Bronchial epithelial cell (primary cell): ENCODE measurements around the gene AQP5. TPM values are rescaled to one million over a fixed set of nuclear protein-coding genes. Genes with fewer than 3 reads are reported as not detected.

Source experiments
- DNase-seq: peaks from one replicate; pipeline ENCODE4 v3.0.0-alpha.2; 2010; ENCODE audit warnings: low read depth
- FAIRE-seq: peaks from 2 replicates; lab custom pipeline; 2011; peaks lifted over from hg19 to GRCh38; lab: Jason Lieb, UNC
- H3K27me3 ChIP-seq: 2 replicates; pipeline ENCODE4 v1.5.1; 2011; ENCODE audit warnings: low read length; ENCODE audit not compliant: control insufficient read depth, insufficient read depth
- H3K36me3 ChIP-seq: 2 replicates; pipeline ENCODE4 v1.5.1; 2011; ENCODE audit warnings: low read length; ENCODE audit not compliant: control insufficient read depth, insufficient read depth
- H3K4me3 ChIP-seq: 2 replicates; pipeline ENCODE4 v1.5.1; 2011; ENCODE audit warnings: mild to moderate bottlenecking, low read depth, low read length, control low read depth
- total RNA-seq: library from RNA; depleted of rRNA; stranded (reverse); fragments of >200 nt; gene quantifications from 2 replicates; pipeline ENCODE4 v1.2.1, GENCODE V29; 2014
- TF ChIP-seq, protein P1 (sequence below): IDR thresholded peaks from 2 replicates; pipeline ENCODE4 v1.5.1; 2011; ENCODE audit warnings: mild to moderate bottlenecking, moderate library complexity, low read length, control low read depth, inconsistent platforms; ENCODE audit not compliant: insufficient read depth, severe bottlenecking

The AQP5 gene
- total RNA-seq, 1 donor from 2014 or later = 1.3 TPM

DNA sequence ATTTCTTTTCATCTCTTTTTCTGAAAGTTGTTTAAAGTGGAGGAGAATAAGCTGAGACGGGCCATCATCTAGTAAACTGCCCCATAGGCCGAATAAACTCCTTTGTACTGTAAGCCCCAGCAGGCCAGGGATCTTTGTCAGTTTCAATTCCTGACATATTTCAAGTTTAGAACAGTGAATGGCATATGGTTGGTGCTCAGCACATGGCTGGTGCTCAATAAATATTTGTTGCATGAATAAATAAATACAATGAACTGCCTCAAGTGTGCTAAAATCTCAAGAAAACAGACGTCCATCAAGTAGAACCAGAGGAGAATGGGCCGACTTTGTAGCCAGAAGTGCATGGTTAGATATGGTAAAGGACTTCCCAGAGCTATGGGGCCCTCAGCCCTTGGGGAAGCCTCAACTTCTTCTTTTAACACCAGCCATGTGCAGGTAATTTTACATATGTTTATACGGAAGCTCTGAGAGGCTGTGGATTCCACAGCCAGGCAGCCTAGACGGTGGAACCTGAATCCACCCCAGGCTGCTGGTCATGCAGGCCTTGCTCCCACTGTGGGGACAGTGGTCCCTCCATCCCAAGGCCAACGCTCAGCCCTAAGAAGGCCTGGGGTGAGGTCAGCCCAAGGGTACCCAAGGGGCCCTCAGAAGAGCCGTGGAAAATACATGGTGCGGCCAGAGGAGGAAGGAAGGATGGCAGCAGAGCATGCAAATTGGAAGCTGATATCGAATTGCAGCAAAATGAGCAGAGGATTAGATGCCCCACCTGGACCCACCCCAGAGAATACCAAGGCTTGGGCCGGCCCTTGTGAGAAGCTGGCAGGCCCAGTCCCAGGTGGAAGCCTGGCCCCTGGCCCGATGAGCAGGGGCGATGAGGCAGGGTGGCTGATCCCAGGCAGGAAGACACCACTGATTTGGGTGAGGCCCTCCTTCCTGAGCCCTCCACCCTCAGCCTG lies 19.8 kb upstream of the AQP5 start:
- no peaks in the 10 kb centered on the region for H3K36me3 ChIP-seq
- TF ChIP-seq, protein P1, sequence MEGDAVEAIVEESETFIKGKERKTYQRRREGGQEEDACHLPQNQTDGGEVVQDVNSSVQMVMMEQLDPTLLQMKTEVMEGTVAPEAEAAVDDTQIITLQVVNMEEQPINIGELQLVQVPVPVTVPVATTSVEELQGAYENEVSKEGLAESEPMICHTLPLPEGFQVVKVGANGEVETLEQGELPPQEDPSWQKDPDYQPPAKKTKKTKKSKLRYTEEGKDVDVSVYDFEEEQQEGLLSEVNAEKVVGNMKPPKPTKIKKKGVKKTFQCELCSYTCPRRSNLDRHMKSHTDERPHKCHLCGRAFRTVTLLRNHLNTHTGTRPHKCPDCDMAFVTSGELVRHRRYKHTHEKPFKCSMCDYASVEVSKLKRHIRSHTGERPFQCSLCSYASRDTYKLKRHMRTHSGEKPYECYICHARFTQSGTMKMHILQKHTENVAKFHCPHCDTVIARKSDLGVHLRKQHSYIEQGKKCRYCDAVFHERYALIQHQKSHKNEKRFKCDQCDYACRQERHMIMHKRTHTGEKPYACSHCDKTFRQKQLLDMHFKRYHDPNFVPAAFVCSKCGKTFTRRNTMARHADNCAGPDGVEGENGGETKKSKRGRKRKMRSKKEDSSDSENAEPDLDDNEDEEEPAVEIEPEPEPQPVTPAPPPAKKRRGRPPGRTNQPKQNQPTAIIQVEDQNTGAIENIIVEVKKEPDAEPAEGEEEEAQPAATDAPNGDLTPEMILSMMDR = no peak
- H3K4me3 ChIP-seq = no peak overlapping the region
- FAIRE-seq (no peak), DNase-seq (no peak)
- H3K27me3 ChIP-seq = no peaks in the 10 kb centered on the region

- no peaks in the 10 kb centered on the region for H3K27me3 ChIP-seq
- no peaks in the 10 kb centered on the region for H3K36me3 ChIP-seq
- FAIRE-seq (no peak), DNase-seq (no peak)
- TF ChIP-seq, protein P1 = no peak
- H3K4me3 ChIP-seq = no peak overlapping the region
Observed at GRCh38 chr12:49942512-49942893, 19.2 kb upstream of the AQP5 start.

DNA sequence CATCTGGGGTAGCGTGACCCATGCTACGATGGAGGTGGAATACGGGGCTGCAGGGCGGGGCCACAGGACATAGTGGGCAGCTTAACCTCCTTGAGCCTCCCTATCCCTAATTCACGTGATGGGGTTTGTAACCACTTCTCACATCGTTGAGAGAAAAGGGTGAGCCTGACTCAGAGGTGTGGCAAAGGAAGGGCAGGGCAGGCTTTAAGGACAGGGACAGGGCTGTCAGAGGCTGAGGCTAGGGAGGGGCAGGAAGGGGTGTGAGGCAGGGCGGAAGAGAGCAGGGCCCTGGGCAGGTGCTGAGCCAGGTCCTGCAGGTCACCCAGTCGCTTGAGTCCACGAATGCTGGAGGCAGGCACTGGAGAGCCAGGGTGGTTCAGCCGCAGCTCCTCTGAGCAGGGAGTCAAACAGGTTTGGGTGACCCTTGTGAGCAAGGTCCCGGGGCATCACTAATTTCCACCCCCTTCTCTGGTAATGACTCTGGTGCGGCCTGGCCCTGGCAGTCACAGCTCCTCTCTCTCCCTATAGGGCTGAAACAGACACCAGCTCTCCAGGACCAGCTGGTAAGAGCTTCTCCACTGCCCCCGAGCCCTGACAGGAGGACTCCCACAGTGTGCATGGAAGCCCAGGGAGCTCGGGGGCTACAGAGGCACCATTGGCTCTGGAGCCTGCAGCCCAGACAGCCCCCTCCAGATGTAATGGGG lies 18.6 kb upstream of the AQP5 start:
- FAIRE-seq (no peak), DNase-seq (no peak)
- Histone ChIP-seq H3K27me3 (no peaks in the 10 kb centered on the region), H3K36me3 (no peaks in the 10 kb centered on the region), H3K4me3 (no peak overlapping the region)
- TF ChIP-seq, protein P1 = no peak

- Histone ChIP-seq H3K36me3 (no peaks in the 10 kb centered on the region), H3K4me3 (no peak overlapping the region), H3K27me3 (no peaks in the 10 kb centered on the region)
- DNase-seq (no peak), FAIRE-seq (no peak)
- TF ChIP-seq, protein P1 = no peak
Observed at GRCh38 chr12:49943625-49943960, 18.1 kb upstream of the AQP5 start.

- DNase-seq (no peak), FAIRE-seq (peak; percentile 91)
- Histone ChIP-seq H3K36me3 (no peaks in the 10 kb centered on the region), H3K4me3 (no peak overlapping the region), H3K27me3 (no peaks in the 10 kb centered on the region)
- TF ChIP-seq, protein P1 = no peak
Observed at GRCh38 chr12:49944046-49944445, 17.6 kb upstream of the AQP5 start.
